DMS53 treated with DMSO at 0.1 percent for 48 hours (cell line): Measurements from ENCODE around the gene SLC13A3.
A peak's percentile ranks its signal among the peaks of the same experiment; 100 is the strongest.

Source experiments
- DNase-seq: peaks from one replicate; lab custom pipeline; 2025; ENCODE audit not compliant: unreplicated experiment; lab: John Stamatoyannopoulos, UW

SLC13A3 gene

GRCh38 chr20:46562009-46562372, 89.3 kb downstream of the SLC13A3 start:
- no peak for DNase-seq

- DNase-seq, result no peak
Observed at GRCh38 chr20:46559685-46560440, 91.4 kb downstream of the SLC13A3 start.

GRCh38 chr20:46559001-46559400, 92.3 kb downstream of the SLC13A3 start:
- no peak for DNase-seq

- DNase-seq, result peak; percentile 93
Observed at GRCh38 chr20:46558511-46558959, 92.7 kb downstream of the SLC13A3 start.

GRCh38 chr20:46557231-46557956, 93.9 kb downstream of the SLC13A3 start:
- no peak for DNase-seq

- no peak for DNase-seq
Observed at GRCh38 chr20:46555370-46555956, 95.8 kb downstream of the SLC13A3 start.

GRCh38 chr20:46554828-46555227, 96.4 kb downstream of the SLC13A3 start:
- DNase-seq, result no peak

- DNase-seq, result no peak
Observed at GRCh38 chr20:46553926-46554325, 97.3 kb downstream of the SLC13A3 start.

- no peak for DNase-seq
Observed at GRCh38 chr20:46552460-46553420, 98.5 kb downstream of the SLC13A3 start.

- DNase-seq, result no peak
Observed at GRCh38 chr20:46551522-46552381, 99.5 kb downstream of the SLC13A3 start.

GRCh38 chr20:46550461-46550860, 100.8 kb downstream of the SLC13A3 start, which contains the start of gene OCSTAMP:
TSS of gene OCSTAMP (minus strand) at chr20:46550654. CDS start at chr20:46550560, 94 bp downstream.
- DNase-seq, result no peak

- DNase-seq, result no peak
Observed at GRCh38 chr20:46549188-46549972, 101.9 kb downstream of the SLC13A3 start.

GRCh38 chr20:46548688-46549087, 102.6 kb downstream of the SLC13A3 start:
- no peak for DNase-seq

GRCh38 chr20:46547995-46548394, 103.3 kb downstream of the SLC13A3 start:
- DNase-seq, result no peak

- no peak for DNase-seq
Observed at GRCh38 chr20:46546936-46547335, 104.3 kb downstream of the SLC13A3 start.

- DNase-seq, result no peak
Observed at GRCh38 chr20:46546298-46546697, 105.0 kb downstream of the SLC13A3 start.

- DNase-seq, result no peak
Observed at GRCh38 chr20:46545827-46546138, 105.5 kb downstream of the SLC13A3 start.

GRCh38 chr20:46545077-46545826, 106.0 kb downstream of the SLC13A3 start:
- no peak for DNase-seq

GRCh38 chr20:46544576-46544975, 106.7 kb downstream of the SLC13A3 start:
- DNase-seq, result no peak
